PC-3 (cell line): ENCODE measurements around the gene GYPC.

Source experiments
- CTCF ChIP-seq: fragments of 300-600 bp; sonication (generic); conservative IDR thresholded peaks from 2 replicates; pipeline ENCODE4 v1.5.1; 2017; ENCODE audit warnings: antibody characterized with exemption, low read depth, mild to moderate bottlenecking, low read length
- EZH2 ChIP-seq: fragments of 300-600 bp; sonication (generic); IDR thresholded peaks from one replicate; pipeline ENCODE4 v1.6.1; 2017; ENCODE audit warnings: antibody characterized with exemption, mild to moderate bottlenecking, low read length; ENCODE audit not compliant: unreplicated experiment
- EZH2phosphoT487 ChIP-seq: fragments of 300-600 bp; sonication (generic); IDR thresholded peaks from 2 replicates; pipeline ENCODE4 v1.6.1; 2018; ENCODE audit warnings: mild to moderate bottlenecking, antibody characterized with exemption, low read length, borderline replicate concordance

GRCh38 chr2:126639276-126639675, 16.7 kb upstream of the GYPC start:
- no peak for TF ChIP-seq CTCF
- no peak for TF ChIP-seq EZH2
- TF ChIP-seq EZH2phosphoT487, result no peak
